Uterus (tissue), 2 donors: Measurements from ENCODE around the gene RALGPS1.

Experiments
- CTCF ChIP-seq, 4 experiments: fragments of 200-600 bp in 2 of 4; fragments of 450-650 bp in 2 of 4; sonication (generic) in 2 of 4; IDR thresholded peaks; one replicate each; pipeline ENCODE4 v1.5.1; 2016 to 2019; ENCODE audit warnings: antibody characterized with exemption in 4 of 4, mild to moderate bottlenecking in 2 of 4, moderate library complexity in 1 of 4
- POLR2A ChIP-seq, 2 donors: fragments of 450-650 bp; IDR thresholded peaks; one replicate each; pipeline ENCODE4 v1.6.1; 2016; ENCODE audit warnings: antibody characterized with exemption in 2 of 2, mild to moderate bottlenecking in 1 of 2, moderate library complexity in 1 of 2

- TF ChIP-seq CTCF (IDR thresholded peaks at IDR 0.05) (no peak), POLR2A (IDR thresholded peaks at IDR 0.05) (no peak)
Observed at GRCh38 chr9:127176631-127177030, 262.0 kb downstream of the RALGPS1 start.
